GM23338 (cell line): ENCODE data around the gene NFE2. TPM values are rescaled to one million over a fixed set of nuclear protein-coding genes. Genes with fewer than 3 reads are reported as not detected.

Source experiments
- ATAC-seq: fragments of 200-7000 bp; cut with Tn5 transposase; 3 replicates; pipeline ENCODE4 v1.9.1; 2020
- DNase-seq: peaks from one replicate; pipeline ENCODE4 v3.0.0-alpha.2; 2015; ENCODE audit warnings: low spot score
- H2AFZ ChIP-seq: fragments of 200-600 bp; sonication (generic); 2 replicates; pipeline ENCODE4 v1.8.0; 2016; ENCODE audit warnings: antibody characterized with exemption, mild to moderate bottlenecking, moderate library complexity
- H3F3A ChIP-seq: fragments of 200-600 bp; sonication (generic); replicated peaks from 2 replicates; pipeline ENCODE4 v1.8.0; 2017; ENCODE audit warnings: antibody characterized with exemption, mixed run types, low read depth
- H3K27ac ChIP-seq: fragments of 200-600 bp; sonication (generic); 2 replicates; pipeline ENCODE4 v1.6.1; 2016; ENCODE audit warnings: low read depth
- H3K27me3 ChIP-seq: fragments of 200-600 bp; sonication (generic); 2 replicates; pipeline ENCODE4 v1.8.0; 2016; ENCODE audit warnings: mild to moderate bottlenecking, mixed run types, moderate library complexity; ENCODE audit not compliant: insufficient read depth
- H3K36me3 ChIP-seq: fragments of 200-600 bp; sonication (generic); 2 replicates; pipeline ENCODE4 v1.8.0; 2016; ENCODE audit warnings: mild to moderate bottlenecking; ENCODE audit not compliant: insufficient read depth
- H3K4me1 ChIP-seq: fragments of 200-600 bp; sonication (generic); 2 replicates; pipeline ENCODE4 v1.8.0; 2016; ENCODE audit warnings: mild to moderate bottlenecking, moderate library complexity; ENCODE audit not compliant: insufficient read depth
- H3K4me2 ChIP-seq: fragments of 200-600 bp; sonication (generic); 2 replicates; pipeline ENCODE4 v1.7.1; 2017; ENCODE audit warnings: mixed run types
- H3K4me3 ChIP-seq: fragments of 200-600 bp; sonication (generic); 2 replicates; pipeline ENCODE4 v1.6.1; 2016; ENCODE audit warnings: mixed run types
- H3K79me2 ChIP-seq: fragments of 200-600 bp; sonication (generic); replicated peaks from 2 replicates; pipeline ENCODE4 v1.8.0; 2017; ENCODE audit warnings: mild to moderate bottlenecking; ENCODE audit not compliant: insufficient read depth
- H3K9me2 ChIP-seq: fragments of 200-600 bp; sonication (generic); 2 replicates; pipeline ENCODE4 v1.8.0; 2017; ENCODE audit not compliant: insufficient read depth
- H4K20me1 ChIP-seq: fragments of 200-600 bp; sonication (generic); replicated peaks from 2 replicates; pipeline ENCODE4 v1.8.0; 2017; ENCODE audit warnings: mild to moderate bottlenecking; ENCODE audit not compliant: insufficient read depth
- H3K27ac Mint-ChIP-seq: 2 replicates; pipeline ENCODE4 v1.8.0; 2020; ENCODE audit warnings: inconsistent platforms, mild to moderate bottlenecking, moderate library complexity, mixed read lengths
- H3K27me3 Mint-ChIP-seq: 3 replicates; pipeline ENCODE4 v1.8.0; 2022; ENCODE audit warnings: low read depth, mild to moderate bottlenecking, moderate library complexity, mixed read lengths, inconsistent platforms; ENCODE audit not compliant: insufficient read depth, poor library complexity
- H3K36me3 Mint-ChIP-seq: 3 replicates; pipeline ENCODE4 v1.8.0; 2021; ENCODE audit warnings: low read depth, mild to moderate bottlenecking, inconsistent platforms, moderate library complexity, mixed read lengths
- H3K4me1 Mint-ChIP-seq: 3 replicates; pipeline ENCODE4 v1.8.0; 2020; ENCODE audit warnings: mild to moderate bottlenecking, inconsistent platforms, mixed read lengths
- H3K4me3 Mint-ChIP-seq: 3 replicates; pipeline ENCODE4 v1.8.0; 2021; ENCODE audit warnings: moderate library complexity, mild to moderate bottlenecking, inconsistent platforms, mixed read lengths
- H3K9me3 Mint-ChIP-seq: 3 replicates; pipeline ENCODE4 v1.8.0; 2020; ENCODE audit warnings: moderate library complexity, mild to moderate bottlenecking, inconsistent platforms, mixed read lengths
- CTCF ChIP-seq, 2 experiments: fragments of 200-600 bp in 1 of 2; sonication (generic) in 1 of 2; conservative IDR thresholded peaks; 2 replicates each; pipeline versions ENCODE4 v1.5.1 to v1.6.1; 2016 to 2017; ENCODE audit warnings: antibody characterized with exemption in 2 of 2, low read depth in 2 of 2, mild to moderate bottlenecking in 2 of 2, moderate library complexity in 1 of 2
- ETS1 ChIP-seq: IDR thresholded peaks from 2 replicates; pipeline ENCODE4 v1.6.1; 2016; ENCODE audit warnings: antibody characterized with exemption
- EZH2 ChIP-seq: fragments of 200-600 bp; sonication (generic); IDR thresholded peaks from one replicate; pipeline ENCODE4 v1.8.0; 2017; ENCODE audit warnings: antibody characterized with exemption, mild to moderate bottlenecking, low read depth; ENCODE audit not compliant: unreplicated experiment
- JUNB ChIP-seq: IDR thresholded peaks from one replicate; pipeline ENCODE4 v1.6.1; 2016; ENCODE audit warnings: antibody characterized with exemption; ENCODE audit not compliant: unreplicated experiment
- NANOG ChIP-seq: IDR thresholded peaks from 2 replicates; pipeline ENCODE4 v1.6.1; 2016; ENCODE audit warnings: antibody characterized with exemption, borderline replicate concordance
- REST ChIP-seq: IDR thresholded peaks from one replicate; pipeline ENCODE4 v1.6.1; 2018; ENCODE audit warnings: antibody characterized with exemption; ENCODE audit not compliant: unreplicated experiment
- STAT1 ChIP-seq: IDR thresholded peaks from one replicate; pipeline ENCODE4 v1.6.1; 2016; ENCODE audit warnings: antibody characterized with exemption; ENCODE audit not compliant: unreplicated experiment
- ZNF331 ChIP-seq: fragments of 250-450 bp; sonication (Bioruptor Pico); IDR thresholded peaks from 2 replicates; pipeline ENCODE4 v1.5.0; 2020; ENCODE audit warnings: low read depth, mild to moderate bottlenecking, moderate library complexity
- polyA plus RNA-seq: library from polyadenylated mRNA; unstranded; fragments of >200 nt; fragmentation: Nextera tagmentation; extraction: Ambion mirVana; gene quantifications from 2 replicates; pipeline ENCODE4 v1.2.1, GENCODE V29; 2016
- total RNA-seq: library from RNA; depleted of rRNA; stranded (reverse); fragments of >200 nt; shearing (Covaris generic); gene quantifications from 2 replicates; pipeline ENCODE4 v1.2.3, GENCODE V29; 2014

NFE2 gene
- total and polyA plus RNA-seq, 2 experiments from 2014 or later, result 1.3 to 1.8 TPM

DNA sequence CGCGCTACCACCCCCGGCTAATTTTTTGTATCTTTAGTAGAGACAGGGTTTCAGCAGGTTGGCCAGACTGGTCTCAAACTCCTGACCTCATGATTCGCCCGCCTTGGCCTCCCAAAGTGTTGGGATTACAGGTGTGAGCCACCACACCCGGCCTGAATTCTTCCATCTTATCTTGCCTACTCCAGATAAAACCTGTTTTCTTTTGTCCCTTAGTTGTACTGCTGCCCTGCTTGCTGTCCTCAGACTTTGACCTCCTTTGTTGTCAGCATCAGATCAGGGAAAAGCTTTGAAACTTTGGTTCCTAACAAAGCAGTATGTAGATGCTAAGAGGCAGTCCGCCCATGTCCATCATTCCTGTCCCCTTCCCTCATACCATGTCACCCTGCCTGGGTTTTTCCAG lies 40.0 kb upstream of the NFE2 start (continued):
- TF ChIP-seq ETS1, result no peak
- no peak for TF ChIP-seq EZH2
- no peak for TF ChIP-seq ZNF331 (CRISPR knock-in tag)

GRCh38 chr12:54338698-54339296 lies 38.0 kb upstream of the NFE2 start:
- peaks cover 12% of the 10 kb centered on the region for H3K79me2 ChIP-seq
- peaks cover 10% of the 10 kb centered on the region; the same call in 1 of the 2 replicates for H3K4me1 ChIP-seq
- no peaks in the 10 kb centered on the region for H3K9me3 Mint-ChIP-seq
- DNase-seq, result no peak
- H3K9me2 ChIP-seq, result no peaks in the 10 kb centered on the region
- ATAC-seq, result no peak
- peaks cover 2% of the 10 kb centered on the region; the same call in 1 of the 3 replicates for H3K4me1 Mint-ChIP-seq
- peaks cover 12% of the 10 kb centered on the region for H4K20me1 ChIP-seq
- H3K27me3 Mint-ChIP-seq, result peaks cover 6% of the 10 kb centered on the region
- no peaks in the 10 kb centered on the region for H3K27me3 ChIP-seq
- H3K36me3 Mint-ChIP-seq, result peaks cover 24% of the 10 kb centered on the region
- H3F3A ChIP-seq, result peaks cover 14% of the 10 kb centered on the region
- no peak for TF ChIP-seq CTCF (conservative IDR thresholded peaks at IDR 0.05; ENCODE audit: low read depth in 2 of 2)
- no peak for TF ChIP-seq NANOG
- TF ChIP-seq EZH2, result no peak
- TF ChIP-seq JUNB, result no peak
- TF ChIP-seq STAT1, result no peak
- no peak for TF ChIP-seq REST
- no peak overlapping the region for H3K27ac Mint-ChIP-seq
- no peak overlapping the region for H3K4me2 ChIP-seq
- H3K36me3 ChIP-seq, result peaks cover 20% of the 10 kb centered on the region
- H3K27ac ChIP-seq, result no peak overlapping the region
- no peak overlapping the region for H3K4me3 Mint-ChIP-seq
- no peak overlapping the region for H3K4me3 ChIP-seq
- H2AFZ ChIP-seq, result no peak overlapping the region
